Pancreas (tissue), 10 donors: ENCODE measurements around the gene KCTD7. TPM values are rescaled to one million over a fixed set of nuclear protein-coding genes. Genes with fewer than 3 reads are reported as not detected.

Experiments
- ATAC-seq, 4 donors: fragments of 200-7000 bp; cut with Tn5 transposase; one replicate each; pipeline versions ENCODE4 v1.8.0 to v1.9.1; 2020; ENCODE audit warnings: mild to moderate bottlenecking in 4 of 4, moderate library complexity in 4 of 4
- DNase-seq, 6 donors: peaks; one replicate each; pipeline ENCODE4 v3.0.0-alpha.2; 2020
- FAIRE-seq: peaks from 2 replicates; lab custom pipeline; 2012; peaks lifted over from hg19 to GRCh38; lab: Jason Lieb, UNC
- H3K27ac ChIP-seq, 4 donors: fragments of 200-600 bp; sonication (generic); 1 replicate in 3 of 4; 2 replicates in 1 of 4; pipeline versions ENCODE4 v1.5.0 to v1.8.0; 2020
- H3K27me3 ChIP-seq, 4 donors: fragments of 200-600 bp; one replicate each; pipeline ENCODE4 v1.8.0; 2021
- H3K36me3 ChIP-seq, 3 donors: fragments of 200-600 bp; sonication (generic) in 1 of 3; one replicate each; pipeline versions ENCODE4 v1.5.0 to v1.8.0; 2020 to 2021
- H3K4me1 ChIP-seq, 3 donors: fragments of 200-600 bp; one replicate each; pipeline ENCODE4 v1.8.0; 2021
- H3K4me3 ChIP-seq, 4 donors: fragments of 200-600 bp; sonication (generic) in 2 of 4; one replicate each; pipeline versions ENCODE4 v1.5.0 to v1.8.0; 2020 to 2021
- H3K9me3 ChIP-seq, 4 donors: fragments of 200-600 bp; one replicate each; pipeline ENCODE4 v1.8.0; 2021
- whole genome bisulfite sequencing, 2 donors: extraction: QIAGEN DNeasy Blood & Tissue Kit; methylation state at CpG; one replicate each; pipeline ENCODE4 v1.1.7; 2013; 5-methylcytosine and 5-hydroxymethylcytosine counted together
- intact Hi-C, 3 donors: fragments of 100-400 bp; cut with DNase I; formaldehyde crosslinking; loops; one replicate each; pipeline versions ENCODE4 v1.11.1 to v1.14.2; 2022
- polyA plus RNA-seq, 2 donors: library from polyadenylated mRNA; stranded (reverse); fragments of 200-250 nt; gene quantifications; one replicate each; pipeline ENCODE4 v1.2.3, GENCODE V29; 2013
- total RNA-seq, 6 donors: library from RNA; stranded (reverse); fragmentation: NEBNext Ultra II Directional in 4 of 6; extraction: Animal tissue kit (Norgen Biotek cat#: 25700) in 4 of 6; gene quantifications; one replicate each; pipeline versions ENCODE4 v1.2.1 to v1.2.4, GENCODE V29; 2021 to 2023
- TF ChIP-seq, protein P1 (sequence below), 4 donors: fragments of 200-600 bp; sonication (generic) in 3 of 4; IDR thresholded peaks; one replicate each; pipeline versions ENCODE4 v1.5.0 to v1.8.0; 2021; ENCODE audit warnings: antibody characterized with exemption in 4 of 4
- donor health status: healthy with polysubstance abuse.
- donor health status: DM: no; HTN: no; CAD: no; lungs with moderate emphysema.
- donor health status: DM: no; HTN: no; CAD: no.
- donor health status: control.
- donor health status: control.
- donor health status: Bipolar disorder and iron deficiency.
- donor health status: DM: yes; HTN: yes; CAD: no.
- donor health status: DM: no; HTN: no; CAD: no.
- donor health status: DM: no; HTN: no; CAD: no.
- donor health status: DM: yes; HTN: yes; CAD: no.

Gene KCTD7
- total and polyA plus RNA-seq, 8 donors, result 1.8 to 5.4 (median 2.5) TPM

- intact Hi-C loops, result no loop called here
- H3K4me1 ChIP-seq, result no peaks in the 10 kb centered on the region
- no peak overlapping the region for H3K27ac ChIP-seq
- H3K36me3 ChIP-seq, result no peaks in the 10 kb centered on the region
- ATAC-seq, result no peak
- H3K4me3 ChIP-seq, result no peak overlapping the region
- TF ChIP-seq, protein P1, sequence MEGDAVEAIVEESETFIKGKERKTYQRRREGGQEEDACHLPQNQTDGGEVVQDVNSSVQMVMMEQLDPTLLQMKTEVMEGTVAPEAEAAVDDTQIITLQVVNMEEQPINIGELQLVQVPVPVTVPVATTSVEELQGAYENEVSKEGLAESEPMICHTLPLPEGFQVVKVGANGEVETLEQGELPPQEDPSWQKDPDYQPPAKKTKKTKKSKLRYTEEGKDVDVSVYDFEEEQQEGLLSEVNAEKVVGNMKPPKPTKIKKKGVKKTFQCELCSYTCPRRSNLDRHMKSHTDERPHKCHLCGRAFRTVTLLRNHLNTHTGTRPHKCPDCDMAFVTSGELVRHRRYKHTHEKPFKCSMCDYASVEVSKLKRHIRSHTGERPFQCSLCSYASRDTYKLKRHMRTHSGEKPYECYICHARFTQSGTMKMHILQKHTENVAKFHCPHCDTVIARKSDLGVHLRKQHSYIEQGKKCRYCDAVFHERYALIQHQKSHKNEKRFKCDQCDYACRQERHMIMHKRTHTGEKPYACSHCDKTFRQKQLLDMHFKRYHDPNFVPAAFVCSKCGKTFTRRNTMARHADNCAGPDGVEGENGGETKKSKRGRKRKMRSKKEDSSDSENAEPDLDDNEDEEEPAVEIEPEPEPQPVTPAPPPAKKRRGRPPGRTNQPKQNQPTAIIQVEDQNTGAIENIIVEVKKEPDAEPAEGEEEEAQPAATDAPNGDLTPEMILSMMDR (IDR thresholded peaks at IDR 0.05), result no peak
- H3K27me3 ChIP-seq, result no peaks in the 10 kb centered on the region
- WGBS, 2 donors, result 87 to 90% methylated on average over 24 of the region's 24 CpGs
- DNase-seq, result peak in 1 of 6 donors; percentile 55
- no peaks in the 10 kb centered on the region for H3K9me3 ChIP-seq
- FAIRE-seq, result no peak
Measured at GRCh38 chr7:66664590-66665293, 36.1 kb downstream of the KCTD7 start.

- intact Hi-C loops, result no loop called here
- 88 to 94% methylated on average over 8 of the region's 8 CpGs for WGBS, 2 donors
- Histone ChIP-seq H3K27me3 (no peaks in the 10 kb centered on the region), H3K9me3 (no peaks in the 10 kb centered on the region), H3K27ac (no peak overlapping the region), H3K36me3 (no peaks in the 10 kb centered on the region), H3K4me3 (no peak overlapping the region), H3K4me1 (no peaks in the 10 kb centered on the region)
- DNase-seq, result peak in 1 of 6 donors; percentile 37
- no peak for ATAC-seq
- TF ChIP-seq, protein P1 (IDR thresholded peaks at IDR 0.05), result no peak
- FAIRE-seq, result no peak
Measured at GRCh38 chr7:66666313-66666952, 37.8 kb downstream of the KCTD7 start.

GRCh38 chr7:66667023-66667728 lies 38.5 kb downstream of the KCTD7 start:
- ATAC-seq, result no peak

DNA sequence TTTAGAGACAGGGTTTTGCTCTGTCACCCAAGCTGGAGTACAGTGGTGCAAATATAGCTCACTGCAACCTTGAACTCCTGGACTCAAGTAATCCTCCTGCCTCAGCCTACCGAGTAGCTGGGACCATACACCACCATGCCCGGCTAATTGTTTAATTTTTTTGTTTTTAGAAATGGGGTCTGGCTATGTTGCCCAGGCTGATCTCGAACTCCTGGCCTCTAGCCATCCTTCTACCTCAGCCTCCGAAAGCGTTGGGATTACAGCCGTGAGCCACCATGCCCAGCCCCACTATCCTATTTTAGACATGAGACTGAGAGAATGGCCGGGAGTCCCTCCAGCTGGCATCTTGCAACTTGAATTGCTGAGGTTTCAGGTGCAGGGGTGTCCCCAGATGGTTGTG lies 39.4 kb downstream of the KCTD7 start:
- TF ChIP-seq, protein P1 (IDR thresholded peaks at IDR 0.05), result no peak
- Histone ChIP-seq H3K9me3 (no peaks in the 10 kb centered on the region), H3K27me3 (no peaks in the 10 kb centered on the region), H3K4me3 (no peak overlapping the region), H3K36me3 (no peaks in the 10 kb centered on the region), H3K4me1 (no peaks in the 10 kb centered on the region), H3K27ac (no peak overlapping the region)
- 95 to 97% methylated on average over 7 of the region's 7 CpGs for WGBS, 2 donors
- DNase-seq (no peak), ATAC-seq (no peak), FAIRE-seq (no peak)
- intact Hi-C loops, result no loop called here

More at GRCh38 chr7:66667023-66667728, 38.5 kb downstream of the KCTD7 start:
- FAIRE-seq (no peak), DNase-seq (peak in 1 of 6 donors; percentile 65)
- Histone ChIP-seq H3K9me3 (no peaks in the 10 kb centered on the region), H3K4me3 (no peak overlapping the region), H3K27me3 (no peaks in the 10 kb centered on the region), H3K36me3 (no peaks in the 10 kb centered on the region), H3K4me1 (no peaks in the 10 kb centered on the region), H3K27ac (no peak overlapping the region)
- 93 to 94% methylated on average over 11 of the region's 11 CpGs for WGBS, 2 donors
- TF ChIP-seq, protein P1 (IDR thresholded peaks at IDR 0.05), result no peak
- intact Hi-C loops, result no loop called here
